Measurements from ENCODE around the gene MTAP.

Gene MTAP

GRCh38 chr9:21835121-21835520 lies 32.7 kb downstream of the MTAP start:
- no peak overlapping the region for H3K4me3 ChIP-seq (ENCODE audit: low read length)
- no peaks in the 10 kb centered on the region for H3K36me3 ChIP-seq (ENCODE audit: control insufficient read depth, low read length)
- no peaks in the 10 kb centered on the region for H3K4me1 ChIP-seq (ENCODE audit: control insufficient read depth, low read length)
- no peaks in the 10 kb centered on the region for H3F3A ChIP-seq (ENCODE audit: control insufficient read depth, insufficient read depth)
- H3K79me2 ChIP-seq (ENCODE audit: control insufficient read depth, low read length), result no peaks in the 10 kb centered on the region
- H3K9me2 ChIP-seq (replicated peaks; ENCODE audit: control insufficient read depth, low read length), result no peaks in the 10 kb centered on the region
- H3K4me2 ChIP-seq (ENCODE audit: low read length), result no peak overlapping the region
- no peaks in the 10 kb centered on the region for H4K20me1 ChIP-seq (ENCODE audit: control insufficient read depth, insufficient read depth, low read depth, low read length)
- no peak for TF ChIP-seq CTCF (IDR thresholded peaks at IDR 0.05; ENCODE audit: low read depth, low read length, poor library complexity, severe bottlenecking)
- no peak for TF ChIP-seq EZH2phosphoT487 (IDR thresholded peaks at IDR 0.05; ENCODE audit: borderline replicate concordance, low read length)
- H3K27me3 ChIP-seq (ENCODE audit: control insufficient read depth, low read length), result no peaks in the 10 kb centered on the region
- no peak overlapping the region for H3K27ac ChIP-seq (ENCODE audit: low read depth, low read length)
- H3K9me3 ChIP-seq (ENCODE audit: control insufficient read depth, insufficient read depth, low read length), result no peaks in the 10 kb centered on the region

DNA sequence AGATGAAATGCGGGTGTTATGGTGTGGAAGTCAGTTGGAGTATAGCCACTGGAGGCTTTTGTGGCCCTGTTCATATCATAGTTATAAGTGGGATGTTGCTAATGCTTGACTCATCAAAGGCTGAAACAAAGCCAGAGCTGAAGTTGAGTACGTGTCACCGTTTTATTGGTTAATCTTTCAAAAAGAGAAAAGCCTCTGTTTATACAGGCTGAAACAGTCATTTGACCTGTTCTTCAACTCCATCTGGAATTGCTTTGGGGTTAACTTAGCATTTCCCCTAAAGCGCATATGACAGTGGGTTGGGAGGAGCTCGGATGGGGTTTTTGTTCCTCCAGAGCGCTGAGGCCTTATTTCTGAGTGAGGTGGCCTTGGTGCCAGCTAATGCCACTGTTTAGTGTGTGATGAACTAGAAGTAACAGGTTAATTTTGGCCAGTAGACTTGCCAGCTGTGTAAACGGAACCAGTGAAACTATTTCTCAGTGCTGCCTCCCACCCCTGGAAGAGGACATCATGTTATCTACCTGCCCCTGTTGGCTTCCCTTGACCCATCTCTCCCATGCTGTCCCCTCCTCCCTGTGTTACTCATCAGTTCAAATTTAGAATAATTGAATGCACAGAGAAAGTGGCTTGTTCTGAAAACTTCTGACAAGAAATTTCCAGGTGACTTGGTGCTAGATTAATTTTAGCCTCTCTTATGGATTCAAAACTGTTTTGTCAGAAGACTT lies 34.2 kb downstream of the MTAP start:
- H3K27ac ChIP-seq (ENCODE audit: low read depth, low read length), result no peak overlapping the region
- H3K4me1 ChIP-seq (ENCODE audit: control insufficient read depth, low read length), result no peaks in the 10 kb centered on the region
- no peak overlapping the region for H3K4me2 ChIP-seq (ENCODE audit: low read length)
- no peaks in the 10 kb centered on the region for H3K79me2 ChIP-seq (ENCODE audit: control insufficient read depth, low read length)
- H3K36me3 ChIP-seq (ENCODE audit: control insufficient read depth, low read length), result no peaks in the 10 kb centered on the region
- H4K20me1 ChIP-seq (ENCODE audit: control insufficient read depth, insufficient read depth, low read depth, low read length), result no peaks in the 10 kb centered on the region
- H3K9me2 ChIP-seq (replicated peaks; ENCODE audit: control insufficient read depth, low read length), result no peaks in the 10 kb centered on the region
- H3K27me3 ChIP-seq (ENCODE audit: control insufficient read depth, low read length), result no peaks in the 10 kb centered on the region
- no peak overlapping the region for H3K4me3 ChIP-seq (ENCODE audit: low read length)
- TF ChIP-seq EZH2phosphoT487 (IDR thresholded peaks at IDR 0.05; ENCODE audit: borderline replicate concordance, low read length) (no peak), CTCF (IDR thresholded peaks at IDR 0.05; ENCODE audit: low read depth, low read length, poor library complexity, severe bottlenecking) (no peak)
- no peaks in the 10 kb centered on the region for H3F3A ChIP-seq (ENCODE audit: control insufficient read depth, insufficient read depth)
- no peaks in the 10 kb centered on the region for H3K9me3 ChIP-seq (ENCODE audit: control insufficient read depth, insufficient read depth, low read length)

- Histone ChIP-seq H4K20me1 (ENCODE audit: control insufficient read depth, insufficient read depth, low read depth, low read length) (no peaks in the 10 kb centered on the region), H3K9me2 (replicated peaks; ENCODE audit: control insufficient read depth, low read length) (no peaks in the 10 kb centered on the region), H3K36me3 (ENCODE audit: control insufficient read depth, low read length) (no peaks in the 10 kb centered on the region), H3K79me2 (ENCODE audit: control insufficient read depth, low read length) (no peaks in the 10 kb centered on the region), H3K9me3 (ENCODE audit: control insufficient read depth, insufficient read depth, low read length) (no peaks in the 10 kb centered on the region), H3K27ac (ENCODE audit: low read depth, low read length) (no peak overlapping the region), H3K4me3 (ENCODE audit: low read length) (no peak overlapping the region), H3K27me3 (ENCODE audit: control insufficient read depth, low read length) (no peaks in the 10 kb centered on the region), H3F3A (ENCODE audit: control insufficient read depth, insufficient read depth) (no peaks in the 10 kb centered on the region), H3K4me2 (ENCODE audit: low read length) (no peak overlapping the region), H3K4me1 (ENCODE audit: control insufficient read depth, low read length) (no peaks in the 10 kb centered on the region)
- no peak for TF ChIP-seq EZH2phosphoT487 (IDR thresholded peaks at IDR 0.05; ENCODE audit: borderline replicate concordance, low read length)
These were observed 35.1 kb downstream of the MTAP start for GRCh38 chr9:21837501-21837900.

- TF ChIP-seq EZH2phosphoT487 (IDR thresholded peaks at IDR 0.05; ENCODE audit: borderline replicate concordance, low read length) (no peak), CTCF (IDR thresholded peaks at IDR 0.05; ENCODE audit: low read depth, low read length, poor library complexity, severe bottlenecking) (no peak)
- no peak overlapping the region for H3K4me2 ChIP-seq (ENCODE audit: low read length)
- no peaks in the 10 kb centered on the region for H3K27me3 ChIP-seq (ENCODE audit: control insufficient read depth, low read length)
- H3F3A ChIP-seq (ENCODE audit: control insufficient read depth, insufficient read depth), result no peaks in the 10 kb centered on the region
- no peaks in the 10 kb centered on the region for H3K9me3 ChIP-seq (ENCODE audit: control insufficient read depth, insufficient read depth, low read length)
- H3K9me2 ChIP-seq (replicated peaks; ENCODE audit: control insufficient read depth, low read length), result no peaks in the 10 kb centered on the region
- H3K4me3 ChIP-seq (ENCODE audit: low read length), result no peak overlapping the region
- no peaks in the 10 kb centered on the region for H3K36me3 ChIP-seq (ENCODE audit: control insufficient read depth, low read length)
- no peaks in the 10 kb centered on the region for H4K20me1 ChIP-seq (ENCODE audit: control insufficient read depth, insufficient read depth, low read depth, low read length)
- H3K27ac ChIP-seq (ENCODE audit: low read depth, low read length), result no peak overlapping the region
- no peaks in the 10 kb centered on the region for H3K4me1 ChIP-seq (ENCODE audit: control insufficient read depth, low read length)
- no peaks in the 10 kb centered on the region for H3K79me2 ChIP-seq (ENCODE audit: control insufficient read depth, low read length)
These were observed 38.2 kb downstream of the MTAP start for GRCh38 chr9:21840647-21841046.

All from DOHH2 (cell line).